GM19328 (cell line): ENCODE data around the gene ING1.
"Not testable (repeated sequence)": the region's sequence is repeated elsewhere in the genome, so short reads cannot be mapped to it uniquely, and the experiment has no call there.

Experiments
- ATAC-seq: cut with Tn5 transposase; IDR thresholded peaks from one replicate; pipeline ENCODE4 v1.9.1; 2021; ENCODE audit warnings: mild to moderate bottlenecking, moderate library complexity; ENCODE audit not compliant: unreplicated experiment

ING1 gene

DNA sequence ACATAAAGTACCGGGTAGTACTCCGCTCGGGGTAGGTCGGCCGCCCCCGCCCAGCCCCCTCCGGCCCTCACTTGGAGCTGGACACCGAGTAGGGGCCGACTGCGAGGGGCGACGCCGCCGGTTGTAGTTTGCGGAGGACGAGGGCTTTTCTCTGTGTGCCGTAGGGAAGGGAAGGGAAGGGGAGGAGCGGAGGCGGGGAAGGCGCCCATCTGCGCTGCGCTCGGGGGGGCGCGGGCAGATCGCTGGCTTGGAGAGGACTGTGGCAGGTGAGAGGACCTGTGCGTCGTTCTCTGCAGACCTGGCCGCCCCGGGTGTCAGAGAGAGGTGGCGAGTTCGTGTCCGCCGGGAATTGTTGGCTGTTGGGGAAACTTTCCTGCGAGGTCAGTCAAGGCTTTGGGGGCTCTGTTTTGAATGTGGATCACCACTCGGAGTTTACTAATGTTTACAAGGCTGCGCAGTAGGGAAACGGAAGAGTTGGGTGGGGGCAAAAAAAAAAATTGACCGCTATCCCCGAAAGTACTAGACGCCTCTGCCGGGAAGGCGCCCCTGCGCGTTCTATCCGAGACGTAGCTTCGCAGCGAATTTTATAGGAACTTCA lies 1.4 kb downstream of the ING1 start:
- no peak for ATAC-seq

- peak; percentile 53 for ATAC-seq
Measured at GRCh38 chr13:110715395-110716246, 2.1 kb downstream of the ING1 start.

GRCh38 chr13:110716247-110716515 lies 2.7 kb downstream of the ING1 start:
- no peak for ATAC-seq

GRCh38 chr13:110719036-110719710 lies 5.7 kb downstream of the ING1 start:
- ATAC-seq: no peak

DNA sequence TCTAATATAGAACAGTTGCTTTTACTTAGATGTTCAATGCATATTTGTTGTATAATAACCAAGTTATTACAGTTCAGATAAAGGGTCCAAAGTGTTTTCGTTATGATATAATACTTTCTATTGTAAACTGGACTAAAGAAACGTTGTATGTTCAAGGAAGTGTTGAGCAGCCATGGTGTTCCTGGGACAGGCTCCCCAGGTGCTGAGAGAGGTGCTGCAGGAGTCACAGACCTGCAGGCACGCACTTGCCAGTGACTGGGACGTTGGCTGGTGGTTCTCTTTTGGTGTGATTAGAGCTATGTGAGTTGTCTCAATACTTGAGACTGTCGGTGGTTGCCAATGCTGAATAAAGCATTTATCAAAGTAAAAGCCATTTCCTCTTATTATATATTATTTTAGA lies 9.5 kb downstream of the ING1 start:
- ATAC-seq: no peak

GRCh38 chr13:110723598-110723997 lies 10.1 kb downstream of the ING1 start:
- ATAC-seq: no peak

DNA sequence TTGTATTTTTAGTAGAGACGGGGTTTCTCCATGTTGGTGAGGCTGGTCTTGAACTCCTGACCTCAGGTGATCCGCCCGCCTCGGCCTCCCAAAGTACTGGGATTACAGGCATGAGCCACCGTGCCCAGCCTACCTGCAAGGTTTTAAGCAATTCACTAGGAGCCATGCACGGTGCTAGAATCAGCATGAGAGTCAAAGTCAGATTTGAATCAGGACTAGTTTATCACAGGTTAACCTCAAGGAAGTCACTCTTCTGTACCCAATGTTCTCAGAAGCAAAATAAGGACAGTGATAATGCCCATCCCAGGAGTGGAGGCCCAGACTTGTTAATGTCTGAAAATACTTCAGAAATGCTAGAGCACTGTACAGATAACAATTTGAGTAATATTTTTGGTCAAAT lies 12.7 kb downstream of the ING1 start:
- not testable (repeated sequence) for ATAC-seq

GRCh38 chr13:110726726-110727125 lies 13.2 kb downstream of the ING1 start:
- ATAC-seq: no peak

GRCh38 chr13:110731072-110731471 lies 17.6 kb downstream of the ING1 start:
- no peak for ATAC-seq

DNA sequence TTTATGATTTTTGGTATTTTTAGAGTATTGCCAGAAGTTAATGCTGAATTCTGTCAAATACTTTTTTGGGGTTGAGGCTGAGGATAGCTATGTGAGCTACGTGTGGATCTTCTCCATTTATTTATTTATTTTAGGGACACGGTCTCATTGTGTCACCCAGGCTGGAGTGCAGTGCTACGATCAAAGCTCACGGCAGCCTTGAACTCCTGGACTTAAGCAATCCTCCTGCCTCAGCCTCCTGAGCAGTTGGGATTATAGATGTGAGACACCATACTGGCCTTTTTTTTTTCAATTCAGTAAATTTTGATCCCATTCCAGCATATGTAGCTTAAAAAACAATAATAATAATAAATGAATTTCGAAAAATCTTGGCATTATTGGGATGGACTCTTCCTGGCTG lies 21.1 kb downstream of the ING1 start:
- ATAC-seq: no peak

DNA sequence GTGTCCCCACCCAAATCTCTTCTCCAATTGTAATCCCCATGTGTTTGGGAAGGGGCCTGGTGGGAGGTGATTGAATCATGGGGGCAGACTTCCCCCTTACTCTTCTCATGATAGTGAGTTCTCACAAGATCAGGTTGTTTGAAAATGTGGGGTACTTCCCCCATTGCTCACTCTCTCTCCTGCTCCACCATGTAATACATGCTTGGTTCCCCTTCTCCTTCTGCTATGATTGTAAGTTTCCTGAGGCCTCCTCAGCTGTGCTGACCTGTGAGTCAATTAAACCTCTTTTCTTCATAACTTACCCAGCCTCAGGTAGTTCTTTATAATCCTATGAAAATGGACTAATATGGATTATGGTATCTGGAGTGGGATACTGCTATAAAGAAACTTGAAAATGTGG lies 24.1 kb downstream of the ING1 start:
- no peak for ATAC-seq

DNA sequence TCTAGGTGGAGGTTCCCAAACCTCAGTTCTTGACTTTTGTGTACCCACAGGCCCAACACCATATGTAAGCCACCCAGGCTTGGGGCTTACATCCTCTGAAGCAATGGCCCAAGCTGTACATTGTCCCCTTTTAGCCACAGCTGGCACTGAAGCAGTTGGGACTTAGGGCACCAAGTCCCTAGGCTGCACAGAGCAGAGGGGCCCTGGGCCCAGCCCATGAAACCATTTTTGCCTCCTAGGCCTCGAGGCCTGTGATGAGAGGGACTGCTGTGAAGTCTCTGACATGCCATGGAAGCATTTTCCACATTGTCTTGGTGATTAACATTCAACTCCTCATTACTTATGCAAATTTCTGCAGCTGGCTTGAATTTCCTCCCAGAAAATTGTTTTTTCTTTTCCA lies 30.2 kb downstream of the ING1 start:
- no peak for ATAC-seq

GRCh38 chr13:110746438-110746837 lies 32.9 kb downstream of the ING1 start:
- no peak for ATAC-seq

GRCh38 chr13:110748271-110748670 lies 34.8 kb downstream of the ING1 start:
- no peak for ATAC-seq

DNA sequence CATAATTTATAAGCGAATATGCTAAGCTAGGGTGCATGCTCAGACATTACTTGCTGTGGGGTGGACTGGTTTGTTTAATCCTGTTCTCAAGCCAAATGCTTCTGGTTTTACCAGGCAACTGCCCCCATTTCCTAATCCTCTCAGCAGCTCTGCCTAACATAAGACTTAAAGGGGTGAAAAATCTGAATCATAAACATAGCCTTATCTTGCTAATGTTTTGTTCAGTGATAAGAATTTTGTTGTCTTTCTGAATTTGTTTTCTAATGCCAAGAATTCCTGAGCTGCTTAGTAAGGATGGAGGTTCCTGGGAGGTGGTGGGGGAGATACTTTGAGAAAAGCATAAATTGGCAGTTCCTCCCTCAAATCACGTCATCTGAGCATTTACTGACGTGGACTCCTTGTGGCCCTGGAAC lies 42.7 kb downstream of the ING1 start:
- no peak for ATAC-seq

DNA sequence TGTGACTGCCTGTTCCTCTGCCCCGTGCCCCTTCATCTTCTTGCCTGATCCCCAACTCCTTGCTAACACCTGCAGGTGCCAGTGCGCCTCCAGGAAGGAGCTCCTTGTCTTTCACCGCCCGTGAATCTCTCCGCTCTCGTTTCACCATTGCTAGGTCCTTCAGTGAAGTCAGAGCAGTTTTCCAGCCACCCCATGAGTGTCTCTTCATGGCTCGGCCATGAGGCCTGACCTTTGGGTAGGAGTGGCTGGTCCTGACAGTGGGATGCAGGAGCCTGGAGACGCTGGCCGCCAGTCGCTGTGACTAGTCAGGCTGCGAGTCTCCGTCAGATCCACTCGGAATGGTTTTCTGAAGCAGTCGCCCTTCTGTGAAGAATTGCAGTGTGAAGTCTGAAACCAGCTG lies 43.8 kb downstream of the ING1 start:
- no peak for ATAC-seq

DNA sequence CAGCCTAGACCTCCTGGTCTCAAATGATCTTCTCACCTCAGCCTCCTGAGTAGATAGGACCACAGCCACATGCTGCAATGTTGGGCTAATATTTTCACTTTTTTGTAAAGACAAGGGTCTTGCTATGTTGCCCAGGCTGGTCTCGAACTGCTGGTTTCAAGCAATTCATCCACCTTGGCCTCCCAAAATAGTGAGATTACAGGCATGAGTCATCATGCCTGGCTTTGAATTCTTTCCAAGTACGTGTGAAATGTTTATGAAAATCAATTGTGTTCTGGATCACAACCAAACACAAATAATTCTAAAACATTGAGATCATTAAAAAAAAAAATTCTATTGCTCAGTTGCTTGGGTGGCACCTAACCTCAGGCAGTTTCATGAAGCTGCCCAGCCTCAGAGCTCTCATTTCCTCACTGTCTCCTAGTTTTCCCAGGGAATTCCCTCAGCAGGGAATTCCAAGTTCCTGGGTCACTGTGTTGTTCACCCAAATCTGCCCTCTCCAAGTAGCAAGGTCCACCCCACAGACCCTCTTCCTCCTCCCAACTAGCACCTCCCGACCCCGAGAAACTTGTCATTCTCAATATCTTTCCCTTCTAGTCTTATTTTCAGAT lies 44.8 kb downstream of the ING1 start:
- no peak for ATAC-seq

DNA sequence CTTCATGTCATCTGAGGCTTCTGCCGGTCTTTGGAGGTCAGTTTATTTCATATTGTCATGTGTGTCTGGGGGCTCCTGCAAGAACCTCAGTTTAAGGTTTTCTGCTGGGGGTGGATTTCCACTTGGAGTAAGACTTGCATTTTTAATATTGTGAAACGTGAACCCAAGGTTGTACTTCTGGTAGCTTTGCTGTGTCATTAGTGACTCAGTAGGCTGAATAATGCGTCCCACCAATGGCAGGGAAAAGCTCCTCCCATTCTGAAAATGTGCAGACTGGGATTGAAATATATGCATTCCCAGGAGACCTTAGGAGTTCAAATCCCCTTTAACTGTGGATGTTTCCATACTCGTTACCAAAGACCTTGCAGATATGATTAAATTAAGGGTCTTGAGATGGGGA lies 46.2 kb downstream of the ING1 start:
- ATAC-seq: no peak

GRCh38 chr13:110760611-110761010 lies 47.1 kb downstream of the ING1 start:
- no peak for ATAC-seq

DNA sequence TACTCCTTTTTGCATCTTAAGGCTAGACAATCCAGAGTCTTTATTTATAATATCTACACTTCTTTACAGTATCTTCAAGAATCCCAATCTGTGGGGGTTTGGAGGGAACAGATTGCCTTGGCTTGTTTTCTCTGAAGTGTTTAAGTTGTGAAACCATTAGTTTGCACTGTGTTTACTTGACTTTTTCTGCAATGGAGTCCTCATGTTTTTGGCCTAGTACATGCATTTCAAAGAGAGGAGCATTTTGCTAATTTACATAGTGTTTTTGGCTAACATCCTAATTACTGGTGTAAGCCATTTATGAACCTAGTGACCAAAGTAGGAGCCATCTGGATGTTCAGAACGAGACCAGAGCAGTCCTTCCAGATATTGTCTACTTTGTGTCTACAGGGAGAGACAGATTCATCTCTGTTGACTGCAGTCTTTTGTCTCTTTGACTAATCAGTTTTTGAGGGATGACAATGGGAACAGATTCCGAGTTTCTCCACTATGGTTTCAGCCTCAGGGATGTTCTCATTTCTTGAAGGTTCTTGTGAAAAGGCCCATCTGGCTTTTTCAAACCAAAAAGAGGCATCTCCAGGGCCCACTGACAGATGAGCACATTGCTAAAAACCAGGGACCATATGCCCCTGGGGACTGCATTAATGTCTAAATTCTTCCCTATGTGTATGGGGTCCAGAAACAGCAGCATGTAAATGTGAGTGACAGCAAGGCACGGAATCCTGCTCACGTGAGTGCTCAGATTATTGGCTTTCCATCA lies 53.4 kb downstream of the ING1 start:
- no peak for ATAC-seq

DNA sequence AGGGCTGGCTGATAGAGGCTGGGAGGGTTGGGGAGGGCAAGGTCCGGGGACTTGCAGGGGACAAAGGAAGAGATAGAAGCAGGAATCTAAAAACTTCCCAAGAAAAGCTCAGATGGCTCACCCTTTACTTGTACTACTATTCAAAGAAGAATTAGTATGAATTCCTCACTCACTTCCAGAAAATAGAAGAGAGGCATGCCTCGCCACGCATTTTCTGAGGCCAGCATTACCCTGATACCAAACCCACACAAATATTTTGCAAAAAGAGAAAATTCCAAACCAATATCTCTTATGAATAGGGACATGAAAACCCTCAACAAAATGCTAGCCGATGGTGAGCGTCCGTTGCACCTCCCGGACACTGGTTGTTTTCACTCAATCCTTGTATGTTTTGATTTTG lies 54.0 kb downstream of the ING1 start:
- ATAC-seq: no peak
